HG03442 (cell line): Measurements from ENCODE around the gene SLC9A3.
A peak's percentile ranks its signal among the peaks of the same experiment; 100 is the strongest.

Source experiments
- ATAC-seq: cut with Tn5 transposase; IDR thresholded peaks from one replicate; pipeline ENCODE4 v1.9.1; 2021; ENCODE audit warnings: mild to moderate bottlenecking, moderate library complexity; ENCODE audit not compliant: unreplicated experiment

Gene SLC9A3

GRCh38 chr5:555058-555623 is 30.9 kb upstream of the SLC9A3 start:
- ATAC-seq = no peak

DNA sequence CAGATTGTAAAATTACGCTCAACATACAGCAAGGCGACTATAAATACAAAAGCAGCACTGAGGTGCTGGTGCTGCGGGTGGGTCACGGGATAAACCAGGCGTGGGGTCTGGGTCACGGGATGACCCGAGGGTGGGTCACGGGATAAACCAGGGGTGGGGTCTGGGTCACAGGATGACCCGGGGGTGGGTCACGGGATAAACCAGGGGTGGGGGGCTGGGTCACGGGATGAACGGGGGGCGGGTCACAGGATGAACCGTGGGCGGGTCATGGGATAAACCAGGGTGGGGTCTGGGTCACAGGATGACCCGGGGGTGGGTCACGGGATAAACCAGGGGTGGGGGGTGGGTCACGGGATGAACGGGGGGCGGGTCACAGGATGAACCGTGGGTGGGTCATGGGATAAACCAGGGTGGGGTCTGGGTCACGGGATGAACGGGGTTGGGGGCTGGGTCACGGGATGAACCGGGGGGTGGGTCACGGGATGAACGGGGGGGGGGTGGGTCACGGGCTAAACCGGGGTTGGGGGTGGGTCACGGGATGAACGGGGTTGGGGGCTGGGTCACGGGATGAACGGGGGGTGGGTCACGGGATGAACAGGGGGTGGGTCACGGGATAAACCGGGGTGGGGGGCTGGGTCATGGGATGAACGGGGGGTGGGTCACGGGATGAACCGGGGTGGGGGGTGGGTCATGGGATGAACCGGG is 30.2 kb upstream of the SLC9A3 start:
- no peak for ATAC-seq

DNA sequence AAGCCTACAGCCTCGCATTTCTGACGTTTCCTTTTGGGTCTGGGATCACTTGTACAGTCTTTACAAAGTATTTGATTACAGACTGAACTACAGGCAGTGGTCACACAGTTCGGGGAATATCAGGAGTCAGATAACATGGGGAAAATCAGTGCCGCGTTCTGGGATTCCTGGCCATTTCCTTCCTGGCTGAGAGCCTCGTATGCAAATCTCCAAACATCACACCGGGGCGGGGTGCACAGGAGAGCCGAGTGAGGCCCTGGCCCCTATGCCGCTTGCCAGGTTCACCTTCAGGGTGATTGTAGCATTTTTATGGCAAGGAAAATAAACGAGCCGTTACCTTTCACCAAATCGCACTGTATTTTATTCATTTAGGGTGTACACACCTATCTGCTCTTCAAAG is 29.6 kb upstream of the SLC9A3 start:
- ATAC-seq = no peak

- ATAC-seq = no peak
Measured at GRCh38 chr5:551406-551805, 27.2 kb upstream of the SLC9A3 start.

DNA sequence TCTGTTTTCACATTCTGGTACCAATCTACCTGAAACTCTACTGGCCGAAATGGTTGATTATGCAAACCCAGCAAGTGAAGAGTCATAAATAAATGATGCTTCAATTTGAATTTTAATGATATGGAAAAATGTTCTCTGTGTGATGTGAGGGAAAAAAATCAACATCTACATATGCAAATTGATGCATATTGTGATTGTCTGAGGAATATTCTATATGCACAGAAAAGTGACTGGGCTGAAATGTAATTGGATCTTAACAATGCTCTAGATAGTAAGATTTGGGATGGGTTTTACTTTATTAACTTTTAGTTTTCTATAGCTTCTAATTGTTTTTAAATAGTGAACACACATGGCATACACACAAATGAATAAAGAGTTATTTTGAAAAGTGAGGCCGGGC is 25.0 kb upstream of the SLC9A3 start:
- no peak for ATAC-seq

GRCh38 chr5:548256-548655 is 24.0 kb upstream of the SLC9A3 start:
- ATAC-seq = no peak

- no peak for ATAC-seq
Measured at GRCh38 chr5:547086-547924, 23.1 kb upstream of the SLC9A3 start.

- ATAC-seq = no peak
Measured at GRCh38 chr5:546376-546908, 22.2 kb upstream of the SLC9A3 start.

GRCh38 chr5:545641-546375 is 21.6 kb upstream of the SLC9A3 start:
- ATAC-seq = no peak

GRCh38 chr5:544675-545355 is 20.6 kb upstream of the SLC9A3 start:
- no peak for ATAC-seq

DNA sequence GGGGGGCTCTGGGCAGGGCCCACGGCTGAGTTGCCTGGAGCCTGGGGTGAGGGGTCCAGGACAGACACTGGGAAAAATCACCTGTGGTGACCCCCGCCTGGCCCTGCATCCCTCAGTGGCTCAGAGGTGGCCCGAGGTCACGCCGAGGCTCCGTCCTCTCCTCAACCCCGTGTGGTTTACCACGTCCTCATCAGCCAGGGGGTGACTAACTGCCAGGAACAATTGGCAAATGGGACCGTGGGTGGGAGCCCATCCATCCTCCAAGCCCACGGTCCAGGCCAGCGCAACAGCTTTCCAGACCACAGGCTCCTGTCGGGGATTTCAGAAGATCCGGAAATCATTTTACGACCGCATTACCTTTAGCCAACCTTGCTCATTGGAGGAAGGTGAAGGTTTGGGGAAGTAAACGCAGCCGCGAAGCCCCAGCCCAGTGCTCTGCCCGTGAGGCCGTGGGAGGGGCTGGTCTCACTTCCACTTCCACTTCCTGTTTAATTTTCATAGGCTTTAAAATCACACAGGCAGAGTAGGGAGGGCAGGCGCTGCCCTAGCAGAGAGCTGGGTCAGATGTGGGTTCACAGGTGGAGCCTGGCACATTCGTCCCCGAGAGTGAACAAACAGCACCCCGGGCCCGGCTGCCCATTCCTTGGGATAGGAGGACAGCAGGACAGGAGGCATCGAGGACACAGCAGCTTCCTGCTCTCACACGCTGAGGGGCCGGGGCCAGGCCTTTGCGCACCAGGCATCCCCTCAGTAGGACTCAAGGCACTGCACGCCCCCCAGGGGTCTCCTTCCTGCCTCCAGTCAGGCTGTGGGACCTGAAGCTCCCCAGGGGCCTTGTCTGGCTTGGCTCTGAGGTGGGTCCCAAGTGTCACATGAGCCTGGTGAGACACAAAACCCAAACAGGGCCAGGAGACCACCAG is 19.8 kb upstream of the SLC9A3 start:
- ATAC-seq = peak; percentile 85

- ATAC-seq = no peak
Measured at GRCh38 chr5:543351-543750, 19.1 kb upstream of the SLC9A3 start.

GRCh38 chr5:542319-543311 is 18.4 kb upstream of the SLC9A3 start:
- ATAC-seq = no peak

- ATAC-seq = no peak
Measured at GRCh38 chr5:541539-542318, 17.5 kb upstream of the SLC9A3 start.

GRCh38 chr5:540906-541538 is 16.8 kb upstream of the SLC9A3 start:
- no peak for ATAC-seq

GRCh38 chr5:540071-540905 is 16.0 kb upstream of the SLC9A3 start:
- ATAC-seq = no peak
